Spinal cord (tissue), 10 donors: ENCODE results near the gene BOLA2B. TPM values are rescaled to one million over a fixed set of nuclear protein-coding genes. Genes with fewer than 3 reads are reported as not detected.
"Not testable (repeated sequence)": the region's sequence is repeated elsewhere in the genome, so short reads cannot be mapped to it uniquely, and the experiment has no call there.

Experiments
- DNase-seq, 6 donors: peaks; one replicate each; pipeline versions ENCODE4 v3.0.0 to v3.0.0-alpha.2; 2013 to 2015; ENCODE audit warnings: low spot score in 6 of 6, low read depth in 4 of 6
- H3K27ac ChIP-seq: one replicate; pipeline ENCODE4 v1.5.1; 2013; ENCODE audit warnings: low read depth, low read length, control low read depth
- H3K27me3 ChIP-seq: one replicate; pipeline ENCODE4 v1.6.1; 2013; ENCODE audit warnings: low read length; ENCODE audit not compliant: control insufficient read depth, insufficient read depth
- H3K36me3 ChIP-seq: one replicate; pipeline ENCODE4 v1.6.1; 2013; ENCODE audit warnings: low read length; ENCODE audit not compliant: control insufficient read depth, insufficient read depth
- H3K4me1 ChIP-seq: one replicate; pipeline ENCODE4 v1.6.1; 2013; ENCODE audit warnings: low read length; ENCODE audit not compliant: control insufficient read depth, insufficient read depth
- H3K4me3 ChIP-seq: one replicate; pipeline ENCODE4 v1.5.1; 2013; ENCODE audit warnings: low read depth, low read length, control low read depth
- H3K9me3 ChIP-seq: one replicate; pipeline ENCODE4 v1.6.1; 2013; ENCODE audit warnings: low read length; ENCODE audit not compliant: control insufficient read depth, insufficient read depth
- WGBS: methylation state at CpG from one replicate; pipeline ENCODE4 v1.1.5; 2013; ENCODE audit warnings: missing lambda C conversion rate; ENCODE audit not compliant: insufficient coverage; 5-methylcytosine and 5-hydroxymethylcytosine counted together
- polyA plus RNA-seq, 2 donors: library from polyadenylated mRNA; unstranded; fragments of 120-200 nt; gene quantifications; one replicate each; pipeline ENCODE4 v1.2.1, GENCODE V29; 2013; ENCODE audit not compliant: insufficient read length in 2 of 2
- total RNA-seq, 2 donors: library from RNA; depleted of rRNA in 1 of 2; stranded (reverse); fragments of 120-200 nt in 1 of 2; fragments of >200 nt in 1 of 2; gene quantifications; one replicate each; pipeline versions ENCODE4 v1.2.3 to v1.2.4, GENCODE V29; 2013 to 2014
- donor health status: healthy.

Gene BOLA2B
- total and polyA plus RNA-seq, 4 donors = 10.1 to 102 (median 41.8) TPM

DNA sequence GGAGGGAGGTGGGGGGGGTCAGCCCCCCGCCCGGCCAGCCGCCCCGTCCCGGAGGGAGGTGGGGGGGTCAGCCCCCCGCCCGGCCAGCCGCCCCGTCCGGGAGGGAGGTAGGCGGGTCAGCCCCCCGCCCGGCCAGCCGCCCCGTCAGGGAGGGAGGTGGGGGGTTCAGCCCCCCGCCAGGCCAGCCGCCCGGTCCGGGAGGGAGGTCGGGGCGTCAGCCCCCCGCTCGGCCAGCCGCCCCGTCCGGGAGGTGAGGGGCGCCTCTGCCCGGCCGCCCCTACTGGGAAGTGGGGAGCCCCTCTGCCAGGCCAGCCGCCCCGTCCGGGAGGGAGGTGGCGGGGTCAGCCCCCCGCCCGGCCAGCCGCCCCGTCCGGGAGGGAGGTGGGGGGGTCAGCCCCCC is 24.1 kb downstream of the BOLA2B start:
- H3K4me3 ChIP-seq, H3K4me1 ChIP-seq, H3K9me3 ChIP-seq, H3K27me3 ChIP-seq, H3K27ac ChIP-seq, DNase-seq, H3K36me3 ChIP-seq: not testable (repeated sequence)
- 99% methylated on average over 12 of the region's 38 CpGs for WGBS

GRCh38 chr16:30168746-30169145 is 24.7 kb downstream of the BOLA2B start:
- DNase-seq, H3K4me3 ChIP-seq, H3K27ac ChIP-seq, H3K4me1 ChIP-seq, H3K36me3 ChIP-seq, H3K27me3 ChIP-seq, H3K9me3 ChIP-seq: not testable (repeated sequence)
- WGBS = no CpG with 5 or more reads among the region's 29 CpGs

DNA sequence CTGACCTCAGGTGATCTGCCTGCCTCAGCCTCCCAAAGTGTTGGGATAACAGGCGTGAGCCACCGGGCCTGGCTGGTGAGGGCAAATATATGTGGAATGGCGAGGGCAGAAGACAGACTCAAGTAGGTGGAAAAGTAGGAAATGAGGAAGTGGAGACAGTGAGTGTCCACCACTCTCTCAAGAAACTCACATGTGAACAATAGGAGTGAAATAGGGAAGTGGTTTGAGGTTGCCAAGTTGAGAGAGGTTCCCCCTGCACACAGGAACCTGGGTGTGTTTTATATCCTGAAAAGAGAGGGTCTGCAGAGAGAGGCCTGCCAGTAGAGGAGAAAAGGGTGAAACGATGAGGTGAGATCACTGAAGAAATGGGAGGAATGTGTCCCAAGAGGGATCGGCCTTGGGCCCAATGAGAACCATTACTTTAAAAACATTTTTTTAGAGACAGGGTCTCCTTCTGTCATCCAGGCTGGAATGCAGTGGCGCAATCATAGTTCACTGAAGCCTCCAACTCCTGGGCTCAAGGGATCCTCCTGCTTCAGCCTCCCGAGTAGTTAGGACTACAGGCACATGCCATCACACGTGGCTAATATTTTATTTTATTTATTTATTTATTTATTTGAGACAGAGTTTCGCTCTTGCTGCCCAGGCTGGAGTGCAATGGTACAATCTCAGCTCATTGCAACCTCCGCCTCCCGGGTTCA is 27.1 kb downstream of the BOLA2B start:
- no peak for DNase-seq
- Histone ChIP-seq H3K27me3 (no peaks in the 10 kb centered on the region), H3K27ac (no peak overlapping the region), H3K4me3 (no peak overlapping the region), H3K36me3 (no peaks in the 10 kb centered on the region), H3K9me3 (no peaks in the 10 kb centered on the region), H3K4me1 (no peaks in the 10 kb centered on the region)
- 100% methylated on average over 1 of the region's 11 CpGs for WGBS

DNA sequence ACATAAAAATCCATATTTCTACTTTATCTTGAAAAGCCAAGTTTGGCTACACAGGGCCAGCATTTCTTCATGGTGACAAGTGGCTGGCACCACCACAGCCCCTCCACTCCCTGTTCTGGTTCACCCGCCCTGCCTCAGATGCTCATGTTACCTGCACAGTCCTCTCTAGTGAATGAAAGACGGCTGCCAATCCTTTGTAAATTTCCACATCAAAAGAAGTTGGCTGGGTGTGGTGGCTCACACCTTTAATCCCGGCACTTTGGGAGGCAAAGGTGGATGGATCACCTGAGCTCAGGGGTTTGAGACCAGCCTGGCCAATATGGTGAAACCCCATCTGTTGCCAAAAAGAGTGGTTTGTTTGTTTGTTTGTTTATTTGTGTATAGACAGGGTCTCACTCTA is 29.9 kb downstream of the BOLA2B start:
- H3K36me3 ChIP-seq = no peaks in the 10 kb centered on the region
- no peaks in the 10 kb centered on the region for H3K4me1 ChIP-seq
- no peaks in the 10 kb centered on the region for H3K9me3 ChIP-seq
- WGBS = 79% methylated on average over 2 of the region's 3 CpGs
- no peak overlapping the region for H3K4me3 ChIP-seq
- DNase-seq = peak in 1 of 6 donors; percentile 34
- no peak overlapping the region for H3K27ac ChIP-seq
- no peaks in the 10 kb centered on the region for H3K27me3 ChIP-seq

DNA sequence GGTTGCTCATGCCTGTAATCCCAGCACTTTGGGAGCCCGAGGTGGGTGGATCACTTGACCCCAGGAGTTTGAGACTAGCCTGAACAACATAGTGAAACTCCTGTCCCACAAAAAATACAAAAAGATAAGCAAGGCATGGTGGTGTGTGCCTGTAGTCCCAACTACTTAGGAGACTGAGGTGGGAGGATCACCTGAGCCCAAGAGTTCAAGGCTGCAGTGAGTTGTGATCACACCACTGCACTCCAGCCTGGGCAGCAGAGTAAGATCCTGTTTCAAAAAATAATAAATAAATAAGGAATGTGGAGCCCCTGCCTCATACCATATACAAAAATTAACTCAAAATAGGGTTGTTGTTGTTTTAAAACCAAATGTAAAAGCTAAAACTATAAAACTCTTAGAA is 36.3 kb downstream of the BOLA2B start:
- no peak overlapping the region for H3K27ac ChIP-seq
- H3K36me3 ChIP-seq = no peaks in the 10 kb centered on the region
- no peaks in the 10 kb centered on the region for H3K9me3 ChIP-seq
- no peak for DNase-seq
- H3K27me3 ChIP-seq = no peaks in the 10 kb centered on the region
- WGBS = no CpG with 5 or more reads among the region's 1 CpG
- no peak overlapping the region for H3K4me3 ChIP-seq
- no peaks in the 10 kb centered on the region for H3K4me1 ChIP-seq

GRCh38 chr16:30155188-30155587 is 38.3 kb downstream of the BOLA2B start:
- Histone ChIP-seq H3K4me3 (no peak overlapping the region), H3K9me3 (no peaks in the 10 kb centered on the region), H3K36me3 (no peaks in the 10 kb centered on the region), H3K4me1 (no peaks in the 10 kb centered on the region), H3K27ac (no peak overlapping the region), H3K27me3 (no peaks in the 10 kb centered on the region)
- DNase-seq = no peak
- WGBS = no CpG with 5 or more reads among the region's 5 CpGs

DNA sequence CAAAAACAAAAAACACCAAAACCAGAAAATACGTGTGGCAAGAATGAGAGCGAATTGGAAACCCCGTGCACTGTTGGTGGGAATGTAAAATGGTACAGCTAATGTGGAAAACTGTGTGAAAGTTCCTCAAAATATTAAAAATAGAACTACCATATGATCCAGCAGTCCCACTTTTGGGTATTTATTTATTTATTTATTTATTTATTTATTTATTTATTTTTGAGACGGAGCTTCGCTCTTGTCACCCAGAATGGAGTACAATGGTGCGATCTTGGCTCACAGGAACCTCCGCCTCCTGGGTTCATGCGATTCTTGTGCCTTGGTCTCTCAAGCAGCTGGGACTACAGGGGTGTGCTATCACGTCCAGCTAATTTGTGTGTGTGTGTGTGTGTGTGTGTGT is 40.9 kb downstream of the BOLA2B start:
- Histone ChIP-seq H3K4me3 (no peak overlapping the region), H3K27me3 (no peaks in the 10 kb centered on the region), H3K36me3 (no peaks in the 10 kb centered on the region), H3K27ac (no peak overlapping the region), H3K4me1 (no peaks in the 10 kb centered on the region), H3K9me3 (peaks cover 1% of the 10 kb centered on the region)
- 100% methylated on average over 5 of the region's 9 CpGs for WGBS
- no peak for DNase-seq

DNA sequence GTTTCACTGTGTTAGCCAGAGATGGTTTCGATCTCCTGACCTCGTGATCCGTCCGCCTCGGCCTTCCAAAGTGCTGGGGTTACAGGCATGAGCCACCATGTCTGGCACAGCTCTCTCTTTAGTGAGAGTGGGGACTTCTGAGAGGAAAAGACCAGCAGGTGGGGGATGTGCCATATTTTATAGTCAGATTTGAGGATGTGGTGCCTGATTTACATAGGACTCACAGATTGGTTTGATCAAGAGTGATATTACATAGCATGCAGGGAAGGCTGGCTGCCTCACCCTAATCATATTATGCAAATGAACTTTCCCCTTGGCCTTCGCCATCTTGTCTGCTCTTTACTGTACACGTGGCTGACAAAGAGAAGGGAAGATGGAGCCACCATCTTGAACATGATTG is 42.4 kb downstream of the BOLA2B start:
- Histone ChIP-seq H3K9me3 (peaks cover 1% of the 10 kb centered on the region), H3K27ac (no peak overlapping the region), H3K4me1 (no peaks in the 10 kb centered on the region), H3K36me3 (no peaks in the 10 kb centered on the region), H3K4me3 (no peak overlapping the region), H3K27me3 (no peaks in the 10 kb centered on the region)
- DNase-seq = no peak
- 96% methylated on average over 7 of the region's 7 CpGs for WGBS

DNA sequence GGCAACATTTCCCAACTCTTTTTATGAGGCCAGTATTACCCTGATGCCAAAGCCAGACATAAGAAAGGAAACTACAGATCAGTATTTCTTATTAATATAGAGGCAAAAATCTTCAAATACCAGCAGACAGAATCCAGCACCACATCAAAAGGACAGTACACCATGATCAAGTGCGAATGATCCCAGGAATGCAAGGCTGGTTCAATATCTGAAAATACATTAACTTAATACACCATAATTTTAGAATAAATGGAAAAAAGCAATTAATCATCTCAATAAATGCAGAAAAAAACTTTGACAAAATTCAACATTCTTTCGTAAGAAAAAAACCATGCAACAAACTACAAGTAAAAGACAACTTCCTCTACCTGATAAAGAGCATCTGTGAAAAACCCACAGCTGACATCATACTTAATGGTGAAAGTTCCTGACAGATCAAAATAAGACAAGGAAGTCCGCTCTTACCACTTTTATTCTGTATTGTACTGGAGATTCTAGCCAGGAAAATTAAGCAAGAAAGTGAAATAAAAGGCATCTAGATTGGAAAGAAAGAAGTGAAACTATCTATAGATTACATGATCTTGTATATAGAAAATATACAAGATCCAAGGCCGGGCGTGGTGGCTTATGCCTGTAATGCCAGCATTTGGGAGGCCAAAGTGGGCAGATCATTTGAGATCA is 44.1 kb downstream of the BOLA2B start:
- no CpG with 5 or more reads among the region's 5 CpGs for WGBS
- H3K27me3 ChIP-seq = no peaks in the 10 kb centered on the region
- H3K27ac ChIP-seq = no peak overlapping the region
- H3K4me1 ChIP-seq = no peaks in the 10 kb centered on the region
- H3K4me3 ChIP-seq = no peak overlapping the region
- no peak for DNase-seq
- no peaks in the 10 kb centered on the region for H3K36me3 ChIP-seq
- H3K9me3 ChIP-seq = peaks cover 1% of the 10 kb centered on the region

DNA sequence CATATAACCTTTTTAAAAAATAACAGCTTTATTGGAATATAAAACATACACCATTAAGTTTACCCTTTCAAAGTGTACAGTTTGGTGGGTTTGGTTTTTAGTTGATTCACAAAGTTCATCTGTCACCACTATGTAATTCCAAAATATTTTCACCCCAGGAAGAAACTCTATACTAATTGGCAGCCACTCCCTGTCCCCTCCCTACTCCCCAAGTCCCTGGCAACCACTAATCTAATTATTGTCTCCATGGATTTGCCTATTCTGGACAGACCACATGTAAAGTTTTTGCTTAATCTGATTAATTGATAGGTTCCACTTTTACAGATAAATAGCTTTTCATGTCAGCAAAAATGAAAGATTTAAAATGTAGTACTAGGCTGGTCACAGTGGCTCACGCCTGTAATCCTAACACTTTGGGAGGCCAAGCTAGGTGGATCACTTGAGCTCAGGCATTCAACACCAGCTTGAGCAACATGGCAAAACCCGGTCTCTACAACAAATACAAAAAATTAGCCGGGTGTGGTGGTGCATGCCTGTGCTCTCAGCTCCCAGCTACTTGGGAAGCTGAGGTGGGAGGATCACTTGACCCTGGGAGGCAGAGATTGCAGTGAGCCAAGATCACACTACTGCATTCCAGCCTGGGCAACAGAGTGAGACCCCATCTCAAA is 45.5 kb downstream of the BOLA2B start:
- no peaks in the 10 kb centered on the region for H3K27me3 ChIP-seq
- no peak overlapping the region for H3K4me3 ChIP-seq
- DNase-seq = no peak
- peaks cover 1% of the 10 kb centered on the region for H3K9me3 ChIP-seq
- 100% methylated on average over 1 of the region's 3 CpGs for WGBS
- no peaks in the 10 kb centered on the region for H3K36me3 ChIP-seq
- H3K4me1 ChIP-seq = no peaks in the 10 kb centered on the region
- H3K27ac ChIP-seq = no peak overlapping the region
